HCT116 (cell line): ENCODE data around the gene KRT78. TPM values are rescaled to one million over a fixed set of nuclear protein-coding genes. Genes with fewer than 3 reads are reported as not detected.

Experiments used
- ATAC-seq: fragments of 200-7000 bp; cut with Tn5 transposase; 2 replicates; pipeline ENCODE4 v1.9.1; 2020; ENCODE audit warnings: mild to moderate bottlenecking, moderate library complexity
- BruUV-seq: library from RNA; stranded (reverse); fragments of 400-500 nt; replicated peaks from 2 replicates; lab custom pipeline; 2021; lab: Mats Ljungman, UMichigan
- CTCF ChIA-PET: fragments of 300-600 bp; sonication (Branson Sonifier 250); formaldehyde crosslinking; loops from one replicate; lab custom pipeline; 2021; ENCODE audit warnings: antibody characterized with exemption; lab: Charles Lee
- POLR2A ChIA-PET: fragments of 300-600, 350-600 bp; sonication (Branson Sonifier 250); formaldehyde crosslinking; loops from one replicate; lab custom pipeline; 2021; ENCODE audit warnings: antibody characterized with exemption; lab: Charles Lee
- RAD21 ChIA-PET, 2 experiments: fragments of 300-600 bp; sonication (Branson Sonifier 250); formaldehyde crosslinking; loops; one replicate each; lab custom pipeline; 2023; ENCODE audit warnings: low total read pairs in 2 of 2; ENCODE audit not compliant: uncharacterized antibody in 2 of 2, unreplicated experiment in 2 of 2, low non-redundant PET in 1 of 2; lab: Charles Lee
- DNase-seq: peaks from one replicate; pipeline ENCODE4 v3.0.0-alpha.2; 2010; ENCODE audit warnings: low read depth, low spot score
- H2AFZ ChIP-seq: fragments of 200-600 bp; shearing (Covaris generic), sonication (generic); 2 replicates; pipeline ENCODE4 v1.6.1; 2017; ENCODE audit warnings: low read depth, mixed run types, mixed read lengths, antibody characterized with exemption, low read length; ENCODE audit not compliant: poor library complexity, severe bottlenecking
- H3K27ac ChIP-seq: 2 replicates; pipeline ENCODE4 v1.5.1; 2012; ENCODE audit warnings: low read depth, low read length
- H3K27me3 ChIP-seq: fragments of 200-600 bp; sonication (generic); 2 replicates; pipeline ENCODE4 v1.6.1; 2016; ENCODE audit warnings: mixed run types, low read length, mixed read lengths; ENCODE audit not compliant: insufficient read depth
- H3K36me3 ChIP-seq, 2 experiments: fragments of 200-500 bp in 1 of 2; fragments of 200-600 bp in 1 of 2; sonication (Bioruptor generic) in 1 of 2; sonication (generic) in 1 of 2; 2 replicates each; pipeline versions ENCODE4 v1.5.1 to v1.6.1; 2014 to 2016; ENCODE audit warnings: low read length in 2 of 2, inconsistent platforms in 1 of 2, mixed read lengths in 1 of 2, mixed run types in 1 of 2; ENCODE audit not compliant: insufficient read depth in 2 of 2, control insufficient read depth in 1 of 2
- H3K4me1 ChIP-seq, 2 experiments: fragments of 200-600 bp in 1 of 2; sonication (generic) in 1 of 2; 2 replicates each; pipeline versions ENCODE4 v1.5.1 to v1.6.1; 2012 to 2017; ENCODE audit warnings: low read length in 2 of 2, inconsistent platforms in 1 of 2, mild to moderate bottlenecking in 1 of 2, mixed read lengths in 1 of 2, mixed run types in 1 of 2, moderate library complexity in 1 of 2; ENCODE audit not compliant: insufficient read depth in 2 of 2, control insufficient read depth in 1 of 2
- H3K4me2 ChIP-seq: fragments of 200-600 bp; sonication (generic); 2 replicates; pipeline ENCODE4 v1.6.1; 2017; ENCODE audit warnings: mixed run types, low read length, mixed read lengths
- H3K4me3 ChIP-seq, 2 experiments: fragments of 200-600 bp in 1 of 2; sonication (generic) in 1 of 2; replicated peaks in 1 of 2; 2 replicates each; pipeline ENCODE4 v1.5.1; 2011 to 2016; ENCODE audit warnings: low read length in 2 of 2, control low read depth in 1 of 2, low read depth in 1 of 2, mild to moderate bottlenecking in 1 of 2, mixed read lengths in 1 of 2, mixed run types in 1 of 2
- H3K79me2 ChIP-seq: fragments of 200-600 bp; sonication (generic); 2 replicates; pipeline ENCODE4 v1.6.1; 2017; ENCODE audit warnings: mild to moderate bottlenecking, mixed run types, low read length, moderate library complexity, mixed read lengths; ENCODE audit not compliant: insufficient read depth
- H3K9ac ChIP-seq: fragments of 200-600 bp; sonication (generic); 2 replicates; pipeline ENCODE4 v1.6.1; 2016; ENCODE audit warnings: low read length, mixed read lengths
- H3K9me2 ChIP-seq: fragments of 200-600 bp; sonication (generic), shearing (Covaris generic); 2 replicates; pipeline ENCODE4 v1.6.1; 2017; ENCODE audit warnings: mixed run types, mild to moderate bottlenecking, moderate library complexity; ENCODE audit not compliant: insufficient read depth
- H3K9me3 ChIP-seq, 2 experiments: fragments of 200-500 bp in 1 of 2; fragments of 200-600 bp in 1 of 2; sonication (Bioruptor generic) in 1 of 2; sonication (generic) in 1 of 2; 2 replicates each; pipeline ENCODE4 v1.6.1; 2014 to 2017; ENCODE audit warnings: low read length in 2 of 2, mixed read lengths in 2 of 2, inconsistent platforms in 1 of 2, low read depth in 1 of 2, mild to moderate bottlenecking in 1 of 2, mixed run types in 1 of 2, moderate library complexity in 1 of 2; ENCODE audit not compliant: control insufficient read depth in 1 of 2, insufficient read depth in 1 of 2
- H4K20me1 ChIP-seq: fragments of 200-600 bp; sonication (generic), shearing (Covaris generic); 2 replicates; pipeline ENCODE4 v1.6.1; 2017; ENCODE audit warnings: mixed run types, mild to moderate bottlenecking, moderate library complexity; ENCODE audit not compliant: insufficient read depth
- CBX3 ChIP-seq: IDR thresholded peaks from 2 replicates; pipeline ENCODE4 v1.6.1; 2012; ENCODE audit warnings: low read depth
- CTCF ChIP-seq, 3 experiments: fragments of 200-600 bp in 1 of 3; sonication (generic) in 1 of 3; IDR thresholded peaks in 2 of 3; conservative IDR thresholded peaks in 1 of 3; 2 replicates each; pipeline ENCODE4 v1.5.1; 2012 to 2017; ENCODE audit warnings: low read depth in 2 of 3, low read length in 2 of 3, antibody characterized with exemption in 1 of 3, borderline replicate concordance in 1 of 3, control low read depth in 1 of 3, mild to moderate bottlenecking in 1 of 3, mixed read lengths in 1 of 3, mixed run types in 1 of 3, moderate library complexity in 1 of 3; ENCODE audit not compliant: insufficient read depth in 1 of 3
- EGR1 ChIP-seq: IDR thresholded peaks from 2 replicates; pipeline ENCODE4 v1.6.1; 2012; ENCODE audit warnings: low read depth
- FOSL1 ChIP-seq: IDR thresholded peaks from 2 replicates; pipeline ENCODE4 v1.6.1; 2012; ENCODE audit warnings: low read depth
- POLR2A ChIP-seq: IDR thresholded peaks from 2 replicates; pipeline ENCODE4 v1.7.0; 2011; ENCODE audit warnings: borderline replicate concordance; ENCODE audit not compliant: insufficient read depth, insufficient read length; ENCODE audit errors: extremely low read depth
- RAD21 ChIP-seq: IDR thresholded peaks from 2 replicates; pipeline ENCODE4 v1.6.1; 2012; ENCODE audit warnings: low read depth, mild to moderate bottlenecking
- SIN3A ChIP-seq: IDR thresholded peaks from 2 replicates; pipeline ENCODE4 v1.6.1; 2012; ENCODE audit warnings: low read depth
- ZBTB33 ChIP-seq: IDR thresholded peaks from 2 replicates; pipeline ENCODE4 v1.6.1; 2011; ENCODE audit warnings: mild to moderate bottlenecking, low read length, moderate library complexity; ENCODE audit not compliant: insufficient replicate concordance; ENCODE audit errors: extremely low read depth
- ZNF274 ChIP-seq: fragments of 200-500 bp; sonication (Bioruptor generic); IDR thresholded peaks from 2 replicates; pipeline ENCODE4 v1.6.1; 2014; ENCODE audit warnings: mild to moderate bottlenecking, low read depth, low read length, inconsistent platforms
- intact Hi-C: fragments of 100-400 bp; cut with micrococcal nuclease; formaldehyde crosslinking; loops from 2 replicates; pipeline ENCODE4 v1.10.0; 2022
- total RNA-seq: library from RNA; stranded (reverse); gene quantifications from one replicate; pipeline ENCODE4 v1.2.1, GENCODE V29; 2021; ENCODE audit not compliant: unreplicated experiment

Gene KRT78
- total RNA-seq, 1 experiment from 2014 or later: not detected

- H3K79me2 ChIP-seq: no peaks in the 10 kb centered on the region
- H3K9ac ChIP-seq: no peak overlapping the region
- ChIA-PET POLR2A (no interaction called here), CTCF (no interaction called here), RAD21 (no interaction called here)
- no peak for DNase-seq
- no peak overlapping the region for H3K4me2 ChIP-seq
- no peak for TF ChIP-seq POLR2A
- TF ChIP-seq SIN3A: no peak
- no peak for TF ChIP-seq FOSL1
- no peak for TF ChIP-seq ZBTB33
- TF ChIP-seq EGR1: no peak
- TF ChIP-seq RAD21: no peak
- no peak for TF ChIP-seq ZNF274
- TF ChIP-seq CTCF (IDR thresholded peaks at IDR 0.05 in 2 of 3, conservative IDR thresholded peaks at IDR 0.05 in 1 of 3; ENCODE audit: borderline replicate concordance in 1 of 3, insufficient read depth in 1 of 3, low read depth in 2 of 3, low read length in 2 of 3): no peak
- no peak for TF ChIP-seq CBX3
- H3K4me3 ChIP-seq: no peak overlapping the region
- ATAC-seq: no peak
- no peaks in the 10 kb centered on the region for H3K9me3 ChIP-seq
- no peak overlapping the region for H3K27ac ChIP-seq
- H4K20me1 ChIP-seq: no peaks in the 10 kb centered on the region
- peaks cover 0 to 9% of the 10 kb centered on the region in 2 experiments; a peak in 2 of 4 replicates for H3K4me1 ChIP-seq
- intact Hi-C loops: no loop called here
- H3K27me3 ChIP-seq: 0 out of 2 replicates have a peak, but pooled peaks cover 2% of the 10 kb centered on the region
- H3K9me2 ChIP-seq: no peaks in the 10 kb centered on the region
- no TSS peak for BruUV-seq
- no peaks in the 10 kb centered on the region for H3K36me3 ChIP-seq
- H2AFZ ChIP-seq: no peak overlapping the region
Measured at GRCh38 chr12:52817699-52818238, 31.0 kb downstream of the KRT78 start.
